Smooth muscle cell of the pulmonary artery (primary cell): ENCODE measurements around the gene RHBDL1. TPM values are rescaled to one million over a fixed set of nuclear protein-coding genes. Genes with fewer than 3 reads are reported as not detected.

Experiments
- total RNA-seq: library from RNA; depleted of rRNA; stranded (reverse); fragments of >200 nt; gene quantifications from 2 replicates; pipeline ENCODE4 v1.2.3, GENCODE V29; 2014

RHBDL1 gene
- total RNA-seq, 1 donor from 2014 or later: 2.7 TPM

Other genes with a start within 250 kb of the RHBDL1 start
- gene CAPN15, start 148.0 kb upstream of the RHBDL1 start, total RNA-seq: 28.5 and 48.7 TPM in 2 replicates
- not detected in 2 replicates for gene PRR35, start 115.3 kb upstream of the RHBDL1 start, total RNA-seq
- 0.99 and 1.3 TPM in 2 replicates for gene NHLRC4, start 108.7 kb upstream of the RHBDL1 start, total RNA-seq
- gene PIGQ, start 105.7 kb upstream of the RHBDL1 start, total RNA-seq: 31.5 and 39.1 TPM in 2 replicates
- gene RAB40C, start 85.6 kb upstream of the RHBDL1 start, total RNA-seq: 12.6 and 13.6 TPM in 2 replicates
- 0.26 TPM in 2 replicates for gene WFIKKN1, start 44.7 kb upstream of the RHBDL1 start, total RNA-seq
- 61.8 and 71.3 TPM in 2 replicates for gene METTL26, start 39.4 kb upstream of the RHBDL1 start, total RNA-seq
- gene MCRIP2, start 33.8 kb upstream of the RHBDL1 start, total RNA-seq: 11.3 and 19.8 TPM in 2 replicates
- 9.3 and 18.1 TPM in 2 replicates for gene WDR90, start 26.3 kb upstream of the RHBDL1 start, total RNA-seq
- gene RHOT2, start 7.5 kb upstream of the RHBDL1 start, total RNA-seq: 29.1 and 39.2 TPM in 2 replicates
- gene STUB1, start 4.7 kb downstream of the RHBDL1 start, total RNA-seq: 73.9 and 106 TPM in 2 replicates
- gene JMJD8, start 8.7 kb downstream of the RHBDL1 start, total RNA-seq: 54.5 and 58.5 TPM in 2 replicates
- gene WDR24, start 14.7 kb downstream of the RHBDL1 start, total RNA-seq: 7.9 and 10.3 TPM in 2 replicates
- 0.07 and 0.13 TPM in 2 replicates for gene FBXL16, start 30.1 kb downstream of the RHBDL1 start, total RNA-seq
- 81.0 and 110 TPM in 2 replicates for gene METRN, start 39.4 kb downstream of the RHBDL1 start, total RNA-seq
- 17.7 and 23.0 TPM in 2 replicates for gene ANTKMT, start 45.5 kb downstream of the RHBDL1 start, total RNA-seq
- gene CCDC78, start 50.8 kb downstream of the RHBDL1 start, total RNA-seq: 1.6 and 4.9 TPM in 2 replicates
- 9.5 and 23.7 TPM in 2 replicates for gene HAGHL, start 51.4 kb downstream of the RHBDL1 start, total RNA-seq
- 29.5 and 35.8 TPM in 2 replicates for gene CIAO3, start 65.3 kb downstream of the RHBDL1 start, total RNA-seq
- not detected in 2 replicates for gene MSLN, start 85.1 kb downstream of the RHBDL1 start, total RNA-seq
- gene RPUSD1, start 112.7 kb downstream of the RHBDL1 start, total RNA-seq: 17.1 and 28.9 TPM in 2 replicates
- 6.5 and 8.7 TPM in 2 replicates for gene CHTF18, start 112.9 kb downstream of the RHBDL1 start, total RNA-seq
- not detected in 2 replicates for gene GNG13, start 125.1 kb downstream of the RHBDL1 start, total RNA-seq